SK-N-SH (cell line): ENCODE measurements around the gene FNDC1.

ENCODE experiments used
- CTCF ChIP-seq: fragments of 200-600 bp; sonication (generic); IDR thresholded peaks from 2 replicates; pipeline ENCODE4 v1.6.1; 2017; ENCODE audit warnings: antibody characterized with exemption, mild to moderate bottlenecking, moderate library complexity
- FOSL2 ChIP-seq: IDR thresholded peaks from 2 replicates; pipeline ENCODE4 v1.4.0; 2012; ENCODE audit warnings: low read depth, mild to moderate bottlenecking, moderate library complexity, borderline replicate concordance
- FOXM1 ChIP-seq: IDR thresholded peaks from 2 replicates; pipeline ENCODE4 v1.4.0; 2012; ENCODE audit warnings: low read depth, mild to moderate bottlenecking
- POLR2AphosphoS5 ChIP-seq: IDR thresholded peaks from 2 replicates; pipeline ENCODE4 v1.6.1; 2012; ENCODE audit warnings: low read depth, low read length
- REST ChIP-seq: IDR thresholded peaks from 2 replicates; pipeline ENCODE4 v1.6.1; 2012; ENCODE audit warnings: mild to moderate bottlenecking, low read depth, low read length, moderate library complexity
- SMC3 ChIP-seq: IDR thresholded peaks from 2 replicates; pipeline ENCODE4 v1.6.1; 2012; ENCODE audit warnings: low read depth, low read length, improper control_type of control experiment
- USF2 ChIP-seq: fragments of 150-350 bp; IDR thresholded peaks from 2 replicates; pipeline ENCODE4 v1.6.1; 2017; ENCODE audit warnings: antibody characterized with exemption, low read length, low read depth, borderline replicate concordance

- TF ChIP-seq FOXM1 (no peak), CTCF (no peak), USF2 (no peak), POLR2AphosphoS5 (no peak), SMC3 (no peak), FOSL2 (no peak), REST (no peak)
These were observed 138.1 kb downstream of the FNDC1 start for GRCh38 chr6:159307246-159307790.
